NCI-H2107 (cell line): ENCODE results near the gene ZCCHC24.

Experiments
- DNase-seq: peaks from one replicate; lab custom pipeline; 2025; lab: John Stamatoyannopoulos, UW

Gene ZCCHC24

GRCh38 chr10:79445161-79445976, at the start of gene ZCCHC24:
Gene ZCCHC24 (minus strand): TSS chr10:79445624. CDS start chr10:79445440, 184 bp downstream.
- peak; percentile 40 for DNase-seq

DNA sequence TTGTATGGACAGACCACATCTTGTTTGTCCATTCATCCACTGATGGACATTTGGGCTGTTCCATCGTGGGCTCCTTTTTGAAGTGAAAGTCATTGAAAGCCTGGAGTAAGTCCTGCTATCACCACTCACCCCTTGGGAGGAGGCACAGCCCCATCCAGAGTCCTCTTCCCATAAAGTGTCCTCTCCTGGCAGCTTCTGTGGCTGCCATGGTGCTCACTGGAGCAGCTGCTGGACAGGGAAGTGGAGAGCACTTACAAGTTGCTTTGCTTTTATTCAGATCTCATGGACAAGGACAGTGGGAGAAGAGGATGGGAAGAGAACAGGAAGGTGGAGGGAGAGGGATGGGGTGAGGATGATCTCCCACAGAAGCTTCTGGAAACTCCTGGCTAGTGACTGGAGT, 48.4 kb upstream of the ZCCHC24 start:
- no peak for DNase-seq

DNA sequence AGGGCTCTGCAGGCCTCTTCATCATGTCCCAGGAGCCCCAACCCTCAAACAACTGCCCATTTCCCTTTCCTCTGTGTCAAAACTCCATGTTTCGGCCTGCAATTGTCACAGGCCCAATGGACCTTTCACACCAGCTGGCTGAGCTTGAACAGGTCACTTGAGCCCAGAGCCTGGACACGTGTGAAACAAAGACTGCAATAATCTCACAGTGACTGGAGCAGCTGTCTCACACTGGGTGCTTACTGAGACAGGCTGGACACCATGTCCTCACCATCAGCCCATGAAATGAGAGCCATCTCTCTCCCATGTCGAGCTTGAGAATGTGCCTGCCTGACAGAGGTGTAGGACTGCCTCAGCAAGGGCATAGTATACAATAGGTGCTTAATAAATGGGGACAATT, 47.4 kb upstream of the ZCCHC24 start:
- no peak for DNase-seq

DNA sequence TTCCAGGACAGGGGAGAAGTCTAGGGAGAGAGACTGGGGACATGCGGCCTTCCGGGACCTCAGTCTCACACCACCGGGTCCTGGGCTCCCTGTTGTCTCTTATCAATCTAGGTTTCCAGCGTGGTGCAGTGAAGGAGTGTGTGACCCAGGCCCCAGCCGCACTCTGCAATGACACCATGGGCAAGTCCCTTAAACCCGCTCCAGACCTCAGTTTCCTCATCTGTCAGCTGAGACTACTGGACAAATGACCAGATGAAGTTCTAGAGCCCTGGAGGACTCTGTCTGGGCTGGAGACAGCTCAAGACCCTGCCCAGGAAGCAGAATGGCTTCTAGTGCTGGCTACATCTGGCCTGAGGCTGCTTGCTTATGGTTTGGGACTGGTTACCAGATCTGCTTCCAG, 46.8 kb upstream of the ZCCHC24 start:
- no peak for DNase-seq

DNA sequence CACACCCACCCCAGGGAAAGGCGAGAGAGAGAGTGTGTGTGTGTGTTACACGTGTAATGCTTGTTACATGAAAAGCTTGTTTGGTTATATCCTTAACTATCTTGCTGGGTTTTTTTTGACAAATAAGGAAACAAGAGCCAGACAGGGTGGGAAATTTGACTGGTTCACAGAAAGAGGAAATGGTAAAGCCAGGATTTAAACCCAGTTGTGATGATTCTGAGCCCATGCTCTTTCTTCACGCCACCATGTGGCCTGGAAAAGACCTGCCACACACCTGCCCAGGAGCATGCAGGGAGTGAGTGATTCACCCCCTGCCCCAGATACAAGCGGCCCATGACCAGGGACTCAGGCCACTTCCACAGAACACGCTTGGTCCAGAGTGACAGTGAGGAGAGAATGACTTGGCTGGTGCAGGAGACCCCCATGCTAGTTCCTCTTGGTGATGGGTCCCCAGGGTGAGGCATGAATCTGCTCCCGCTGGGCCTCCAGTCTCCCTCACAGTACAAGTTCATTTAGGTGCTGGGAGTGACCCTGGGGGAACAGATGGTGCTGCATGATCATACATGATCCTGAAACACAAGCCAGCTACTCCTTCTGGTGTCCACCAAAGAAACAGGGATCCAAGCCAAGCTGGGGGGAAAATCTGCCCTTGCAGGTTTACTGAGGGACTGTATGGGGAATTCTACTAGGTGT, 45.9 kb upstream of the ZCCHC24 start:
- DNase-seq = no peak

GRCh38 chr10:79490400-79491142, 45.1 kb upstream of the ZCCHC24 start:
- no peak for DNase-seq

GRCh38 chr10:79488870-79489269, 43.4 kb upstream of the ZCCHC24 start:
- DNase-seq = no peak

GRCh38 chr10:79488336-79488735, 42.9 kb upstream of the ZCCHC24 start:
- no peak for DNase-seq

DNA sequence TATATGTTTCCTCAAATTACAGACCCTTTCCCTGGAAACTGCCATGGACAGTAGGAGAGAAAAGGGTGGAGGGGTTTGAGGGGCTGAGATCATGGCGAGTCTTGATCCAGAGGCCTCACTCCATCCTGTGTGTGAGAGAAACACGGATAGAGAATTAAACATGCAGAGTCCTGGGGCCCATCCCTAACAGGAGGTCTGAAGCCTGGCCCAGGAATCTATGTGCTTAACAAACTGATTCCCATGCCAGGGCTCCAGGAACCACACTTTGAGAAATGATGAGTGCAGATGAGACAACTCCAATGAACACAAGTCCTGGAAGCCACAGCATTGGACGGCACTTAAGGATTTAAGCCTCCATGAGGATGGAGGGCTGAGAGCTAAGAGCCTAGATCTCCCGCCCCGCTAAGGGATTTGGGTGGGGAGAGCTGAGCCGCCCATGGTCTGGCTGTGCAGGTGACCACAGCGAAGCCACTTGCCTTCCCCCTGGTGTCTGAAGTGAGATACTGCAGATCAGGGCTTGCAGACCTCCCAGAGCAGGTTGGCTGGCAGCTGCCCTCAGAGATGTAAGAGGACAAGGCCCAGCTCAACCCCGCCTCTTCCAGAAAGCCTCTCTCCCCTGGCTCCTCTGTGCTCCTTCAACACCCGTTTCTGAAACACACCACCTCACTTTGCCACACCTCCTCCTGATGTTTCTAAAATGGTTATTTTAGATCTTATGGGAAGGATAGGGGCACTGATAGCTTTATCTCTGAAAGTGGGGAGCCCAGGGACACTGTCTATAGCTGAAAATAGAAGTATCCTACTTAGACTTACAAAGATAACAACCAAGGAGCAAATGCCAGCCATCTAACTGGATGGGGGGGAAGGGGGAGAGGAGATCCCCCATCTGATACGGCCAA, 42.1 kb upstream of the ZCCHC24 start:
- DNase-seq = no peak

- DNase-seq = no peak
Measured at GRCh38 chr10:79484476-79484875, 39.1 kb upstream of the ZCCHC24 start.

- DNase-seq = no peak
Measured at GRCh38 chr10:79483948-79484347, 38.5 kb upstream of the ZCCHC24 start.

- no peak for DNase-seq
Measured at GRCh38 chr10:79483299-79483698, 37.9 kb upstream of the ZCCHC24 start.

DNA sequence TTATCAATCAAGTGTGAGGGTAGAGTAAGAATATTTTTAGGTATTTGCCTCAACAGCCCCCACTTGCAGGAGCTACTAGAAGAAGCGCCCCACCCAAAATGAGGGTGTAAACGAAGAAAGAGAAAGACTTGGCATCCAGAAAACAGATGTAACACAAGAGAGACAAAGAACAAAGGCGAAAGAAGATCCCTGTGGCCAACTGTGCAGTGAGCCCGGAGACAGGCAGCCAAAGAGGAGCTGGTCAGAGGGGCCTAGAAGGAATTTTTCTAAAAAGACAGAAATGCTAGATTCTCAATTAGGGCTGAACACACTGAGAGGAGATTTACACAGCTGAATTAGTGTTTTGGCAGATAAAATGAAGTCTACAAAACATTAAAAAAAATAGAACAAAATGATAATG, 37.3 kb upstream of the ZCCHC24 start:
- no peak for DNase-seq

- DNase-seq = no peak
Measured at GRCh38 chr10:79482304-79482703, 36.9 kb upstream of the ZCCHC24 start.

- DNase-seq = no peak
Measured at GRCh38 chr10:79479283-79479909, 34.0 kb upstream of the ZCCHC24 start.

DNA sequence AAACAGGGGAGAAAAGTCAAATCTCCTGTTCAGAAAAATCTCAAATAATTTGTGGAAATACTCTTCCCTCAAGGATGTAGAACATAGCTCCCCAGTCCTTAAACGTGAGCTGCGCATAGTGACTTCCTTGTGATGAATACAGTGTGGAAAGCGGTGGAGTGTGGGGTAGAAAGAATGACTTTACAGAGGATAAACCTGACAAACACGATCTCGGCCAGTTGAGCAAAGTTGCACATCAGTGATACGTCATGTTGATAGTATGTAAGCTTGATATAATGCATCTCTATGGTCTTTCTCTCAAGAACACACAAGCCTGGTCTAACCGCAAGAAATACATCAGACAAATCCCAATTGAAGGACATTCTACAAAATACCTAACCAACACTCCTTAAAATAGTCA, 32.0 kb upstream of the ZCCHC24 start:
- DNase-seq = no peak

GRCh38 chr10:79476645-79477044, 31.2 kb upstream of the ZCCHC24 start:
- DNase-seq = no peak

DNA sequence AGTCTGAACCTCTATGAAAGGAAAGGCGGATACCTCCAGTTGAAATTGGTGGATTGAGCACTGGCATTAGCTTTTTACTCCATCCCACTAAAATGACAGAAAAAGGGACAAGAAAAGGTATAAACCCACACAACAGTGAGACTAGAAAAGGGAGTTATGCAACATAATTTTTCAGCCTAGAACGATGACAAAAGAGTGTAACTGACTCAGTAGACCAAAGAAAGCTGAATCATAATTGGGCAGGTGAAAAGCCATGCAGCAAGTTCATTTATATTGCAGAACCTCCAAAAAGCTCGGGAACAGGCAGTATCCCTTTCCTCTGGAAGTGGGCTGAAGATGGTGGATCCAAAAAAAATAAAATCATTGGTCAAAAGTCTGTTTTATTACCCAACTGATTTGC, 30.5 kb upstream of the ZCCHC24 start:
- DNase-seq = no peak

GRCh38 chr10:79475119-79475653, 29.8 kb upstream of the ZCCHC24 start:
- no peak for DNase-seq

- no peak for DNase-seq
Measured at GRCh38 chr10:79473496-79474095, 28.2 kb upstream of the ZCCHC24 start.

DNA sequence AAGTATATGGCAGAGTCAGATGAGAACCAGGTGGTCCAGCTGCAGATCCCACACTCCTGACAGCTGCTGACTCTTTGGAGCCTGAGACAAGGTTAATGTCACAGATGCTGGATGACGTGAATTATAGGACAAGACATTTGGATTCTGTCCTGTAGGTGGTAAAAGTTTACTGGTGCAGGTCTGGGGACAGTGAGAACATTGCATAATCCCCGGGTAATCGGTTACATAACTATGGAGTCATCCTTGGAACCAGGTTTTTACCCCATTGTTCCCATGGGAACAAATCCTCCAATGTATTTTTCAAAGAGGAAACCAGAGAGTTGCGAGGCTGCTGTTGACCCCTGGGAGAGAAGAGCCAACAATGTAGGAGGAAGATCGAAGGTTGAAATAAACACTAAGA, 27.5 kb upstream of the ZCCHC24 start:
- DNase-seq = no peak
